HEK293T (cell line): ENCODE data around the gene SMIM14.

ENCODE experiments used
- CTCF ChIA-PET: fragments of 350-600 bp; formaldehyde crosslinking; extraction: SDS; loops from one replicate; lab custom pipeline; 2021; ENCODE audit warnings: antibody characterized with exemption, inconsistent platforms; lab: Yijun Ruan, JAX
- POLR2A ChIA-PET: fragments of 350-600 bp; formaldehyde crosslinking; extraction: SDS; loops from one replicate; lab custom pipeline; 2020; ENCODE audit warnings: antibody characterized with exemption, inconsistent platforms; lab: Yijun Ruan, JAX
- DNase-seq: peaks from one replicate; pipeline ENCODE4 v3.0.0; 2012; ENCODE audit warnings: mixed read lengths; ENCODE audit errors: extremely low spot score
- ARNT ChIP-seq: fragments of 450-650 bp; IDR thresholded peaks from 2 replicates; pipeline ENCODE4 v1.6.1; 2017; ENCODE audit warnings: mild to moderate bottlenecking
- BHLHE40 ChIP-seq: fragments of 450-650 bp; IDR thresholded peaks from 2 replicates; pipeline ENCODE4 v1.6.1; 2016; ENCODE audit warnings: mild to moderate bottlenecking, moderate library complexity, borderline replicate concordance
- CTBP1 ChIP-seq: fragments of 450-650 bp; IDR thresholded peaks from 2 replicates; pipeline ENCODE4 v1.6.1; 2016; ENCODE audit warnings: borderline replicate concordance
- ELF4 ChIP-seq: fragments of 450-650 bp; IDR thresholded peaks from 2 replicates; pipeline ENCODE4 v1.6.1; 2017; ENCODE audit warnings: antibody characterized with exemption
- FOXA1 ChIP-seq: fragments of 450-650 bp; IDR thresholded peaks from 2 replicates; pipeline ENCODE4 v1.6.1; 2016; ENCODE audit warnings: mild to moderate bottlenecking
- FOXK2 ChIP-seq: fragments of 450-650 bp; IDR thresholded peaks from 2 replicates; pipeline ENCODE4 v1.6.1; 2016; ENCODE audit warnings: mild to moderate bottlenecking
- FOXM1 ChIP-seq: fragments of 450-650 bp; IDR thresholded peaks from 2 replicates; pipeline ENCODE4 v1.6.1; 2017; ENCODE audit warnings: mild to moderate bottlenecking, borderline replicate concordance
- HDGF ChIP-seq: fragments of 450-650 bp; IDR thresholded peaks from 2 replicates; pipeline ENCODE4 v1.6.1; 2017; ENCODE audit warnings: antibody characterized with exemption, borderline replicate concordance
- L3MBTL2 ChIP-seq: fragments of 450-650 bp; conservative IDR thresholded peaks from 2 replicates; pipeline ENCODE4 v1.6.1; 2016; ENCODE audit warnings: mild to moderate bottlenecking
- LEF1 ChIP-seq: fragments of 450-650 bp; IDR thresholded peaks from 2 replicates; pipeline ENCODE4 v1.6.1; 2017; ENCODE audit warnings: mild to moderate bottlenecking, borderline replicate concordance
- NFRKB ChIP-seq: fragments of 450-650 bp; IDR thresholded peaks from 2 replicates; pipeline ENCODE4 v1.6.1; 2016; ENCODE audit warnings: mild to moderate bottlenecking, moderate library complexity
- PKNOX1 ChIP-seq: fragments of 450-650 bp; IDR thresholded peaks from 2 replicates; pipeline ENCODE4 v1.6.1; 2016
- SP1 ChIP-seq: fragments of 450-650 bp; IDR thresholded peaks from 2 replicates; pipeline ENCODE4 v1.6.1; 2017
- SUZ12 ChIP-seq: fragments of 450-650 bp; IDR thresholded peaks from 2 replicates; pipeline ENCODE4 v1.6.1; 2016; ENCODE audit warnings: mild to moderate bottlenecking
- TARDBP ChIP-seq: fragments of 450-650 bp; IDR thresholded peaks from 2 replicates; pipeline ENCODE4 v1.6.1; 2016
- ZNF384 ChIP-seq: fragments of 450-650 bp; IDR thresholded peaks from 2 replicates; pipeline ENCODE4 v1.6.1; 2016

Gene SMIM14

DNA sequence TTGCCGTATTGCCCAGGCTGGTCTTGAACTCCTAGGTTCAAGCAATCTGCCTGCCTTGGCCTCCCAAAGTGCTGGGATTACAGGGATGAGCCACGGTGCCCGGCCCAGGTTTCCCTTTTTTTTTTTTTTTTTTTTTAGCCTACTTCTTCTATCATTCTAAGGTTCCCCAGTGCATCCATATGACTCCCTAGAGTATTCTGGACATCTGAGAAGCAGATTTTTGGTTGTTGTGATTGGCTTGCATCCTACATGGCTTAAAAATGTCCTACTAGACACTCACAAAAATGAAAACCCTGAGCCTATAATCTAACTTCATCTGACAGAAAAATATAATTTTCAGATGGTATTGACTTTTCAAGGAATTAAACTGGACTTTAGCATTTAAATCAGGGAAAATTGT, 41.7 kb downstream of the SMIM14 start:
- no peak for TF ChIP-seq SUZ12
- TF ChIP-seq NFRKB, result no peak
- DNase-seq, result no peak
- POLR2A ChIA-PET, result no interaction called here
- CTCF ChIA-PET, result interaction anchor here (0.6 kb wide), 1 partner anchor 1454 kb away, joined by 3 read pairs; no protein-coding TSS in a partner anchor

- DNase-seq, result no peak
- ChIA-PET POLR2A (no interaction called here), CTCF (interaction anchor here (1.0 kb wide), 1 partner anchor 122 kb away, joined by 5 read pairs; no protein-coding TSS in a partner anchor)
- TF ChIP-seq FOXK2 (no peak), ARNT (no peak), PKNOX1 (no peak), FOXM1 (no peak), ZNF384 (no peak), SUZ12 (no peak), L3MBTL2 (no peak), BHLHE40 (no peak), NFRKB (no peak), FOXA1 (no peak), ELF4 (no peak)
Observed at GRCh38 chr4:39591290-39591689, 47.4 kb downstream of the SMIM14 start.

DNA sequence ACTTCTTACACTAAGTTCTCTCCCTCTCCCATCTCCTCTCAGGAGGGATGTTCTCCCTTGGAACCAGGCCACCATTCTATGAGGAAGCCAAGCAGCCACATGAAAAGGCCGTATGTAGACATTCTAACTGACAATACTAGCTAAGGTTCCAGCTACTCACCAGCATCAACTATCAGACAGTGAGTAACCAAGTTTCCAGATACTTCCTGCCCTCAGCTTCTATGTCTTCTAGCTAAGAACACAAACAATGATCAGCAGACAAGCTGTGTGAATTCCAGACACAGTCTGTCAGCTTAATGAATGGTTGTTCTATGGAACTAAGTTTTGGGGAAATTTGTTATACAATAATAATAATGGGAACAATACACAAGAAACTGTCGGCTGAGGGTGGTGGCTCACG, 50.8 kb downstream of the SMIM14 start:
- ChIA-PET CTCF (no interaction called here), POLR2A (no interaction called here)
- no peak for TF ChIP-seq ARNT
- TF ChIP-seq LEF1, result no peak
- DNase-seq, result no peak

DNA sequence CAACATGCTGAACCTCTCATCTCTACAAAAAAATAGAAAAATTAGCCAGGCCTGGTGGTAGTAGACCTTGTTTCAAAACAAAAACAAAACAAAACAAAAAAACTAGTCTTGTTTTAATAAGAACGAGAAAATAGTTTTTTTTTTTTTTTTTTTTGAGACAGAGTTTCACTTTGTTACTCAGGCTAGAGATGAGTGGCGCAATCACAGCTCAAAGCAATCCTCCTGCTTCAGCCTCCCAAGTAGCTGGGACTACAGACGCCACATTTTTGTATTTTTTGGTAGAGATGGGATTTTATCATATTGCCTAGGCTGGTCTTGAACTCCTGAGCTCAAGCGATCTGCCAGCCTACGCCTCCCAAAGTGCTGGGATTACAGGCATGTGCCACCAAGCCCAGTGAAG, 63.7 kb downstream of the SMIM14 start:
- CTCF ChIA-PET, result interaction anchor here (0.6 kb wide), 1 partner anchor 45 kb away, joined by 4 read pairs; no protein-coding TSS in a partner anchor
- TF ChIP-seq CTBP1 (no peak), FOXK2 (no peak), SP1 (no peak), ZNF384 (no peak), HDGF (no peak), SUZ12 (no peak), LEF1 (no peak), TARDBP (no peak), L3MBTL2 (no peak), FOXA1 (no peak), NFRKB (no peak), BHLHE40 (no peak), PKNOX1 (no peak)
- POLR2A ChIA-PET, result interaction anchor here (1.7 kb wide), 1 partner anchor 63 kb away, joined by 3 read pairs; no protein-coding TSS in a partner anchor
- no peak for DNase-seq

GRCh38 chr4:39571504-39571903, 67.2 kb downstream of the SMIM14 start:
- CTCF ChIA-PET, result no interaction called here
- POLR2A ChIA-PET, result no interaction called here
- DNase-seq, result no peak
- no peak for TF ChIP-seq FOXA1
- no peak for TF ChIP-seq SUZ12
- TF ChIP-seq ELF4, result no peak
- TF ChIP-seq LEF1, result no peak
- TF ChIP-seq SP1, result no peak

- CTCF ChIA-PET, result interaction anchor here (0.7 kb wide), 1 partner anchor 56 kb away, joined by 4 read pairs; no protein-coding TSS in a partner anchor
- POLR2A ChIA-PET, result no interaction called here
- DNase-seq, result no peak
- TF ChIP-seq FOXM1 (no peak), L3MBTL2 (no peak), LEF1 (no peak)
Observed at GRCh38 chr4:39571054-39571453, 67.6 kb downstream of the SMIM14 start.

DNA sequence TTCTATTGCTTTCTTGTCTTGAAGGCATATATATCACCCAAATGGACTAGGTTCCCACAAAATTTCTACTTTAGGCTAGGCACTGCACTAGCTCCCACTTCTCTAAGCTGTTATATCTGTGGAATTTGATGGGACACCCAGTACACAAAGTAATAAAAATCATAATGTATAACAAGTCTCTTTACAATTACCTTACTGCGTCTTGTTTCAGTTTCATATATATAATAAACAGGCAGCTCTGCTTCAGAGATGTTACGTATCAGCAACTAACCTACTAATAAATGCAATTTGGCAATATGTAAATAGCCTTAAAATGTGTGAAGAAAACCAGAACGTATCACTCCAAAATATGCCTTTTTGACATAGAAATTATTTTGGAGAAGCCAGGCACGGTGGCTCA, 69.5 kb downstream of the SMIM14 start:
- no peak for DNase-seq
- CTCF ChIA-PET, result no interaction called here
- TF ChIP-seq FOXM1 (no peak), SP1 (no peak), HDGF (no peak), FOXA1 (no peak), ELF4 (no peak), PKNOX1 (no peak), SUZ12 (no peak), CTBP1 (no peak), NFRKB (no peak), LEF1 (no peak), L3MBTL2 (no peak), ARNT (no peak), FOXK2 (no peak), TARDBP (no peak), ZNF384 (no peak), BHLHE40 (no peak)
- POLR2A ChIA-PET, result interaction anchor here (0.9 to 1.5 kb wide), 3 partner anchors 9 to 69 kb away, joined by 3 to 4 read pairs (median 3); partner anchors contain the start of genes SMIM14 and UGDH
